ENCODE measurements around the gene VWA3A.

The VWA3A gene

DNA sequence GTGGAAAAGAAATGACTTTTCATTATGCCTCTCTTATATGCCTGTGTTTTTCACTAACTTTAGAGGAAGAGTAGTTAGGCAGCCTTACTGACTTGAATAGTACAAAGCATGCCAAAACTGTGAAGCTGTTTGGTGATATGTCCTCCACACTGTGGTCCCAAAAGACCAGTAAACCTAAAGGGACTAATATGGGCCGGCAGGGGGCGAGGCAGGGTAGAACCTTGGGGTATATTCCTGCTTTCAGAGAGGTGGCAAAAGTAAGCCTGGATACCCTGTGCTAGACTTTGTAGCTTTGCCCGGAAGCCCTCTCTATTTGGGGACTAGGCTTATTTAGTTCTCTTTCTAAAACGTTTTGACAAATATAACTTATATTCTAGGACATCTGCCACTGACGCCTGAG lies 36.5 kb upstream of the VWA3A start:
- no peak overlapping the region for H3K27ac ChIP-seq
- TF ChIP-seq CTCF (conservative IDR thresholded peaks at IDR 0.05), result peak; percentile 32
- TF ChIP-seq ZFX (IDR thresholded peaks at IDR 0.05), result no peak

DNA sequence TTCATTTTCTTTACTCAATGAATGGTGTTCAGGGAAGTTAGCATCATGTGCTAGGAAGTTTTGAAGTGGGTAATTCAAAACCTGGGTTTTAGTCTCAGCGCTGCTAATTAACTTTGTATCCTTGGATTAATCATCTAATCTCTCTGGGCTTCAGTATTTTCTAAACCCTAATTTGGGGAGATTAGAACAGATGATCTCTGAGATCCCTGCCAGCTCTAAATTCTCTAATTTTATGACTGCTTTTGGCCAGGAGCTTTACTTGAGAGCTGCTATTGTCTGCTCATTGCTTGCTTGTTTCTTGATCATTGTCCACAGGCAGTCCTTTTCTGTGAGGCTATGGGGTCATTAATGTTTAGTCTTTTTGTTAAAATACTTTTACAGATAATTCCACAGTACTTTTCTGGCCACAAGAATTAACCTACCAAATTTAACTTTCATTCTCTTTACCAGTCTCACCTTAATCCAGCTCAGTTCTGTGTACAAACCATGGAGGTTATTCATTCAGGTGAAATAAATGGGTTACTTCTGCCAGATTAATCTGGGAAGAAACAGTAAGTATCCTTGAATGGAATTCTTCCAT lies 28.4 kb upstream of the VWA3A start:
- TF ChIP-seq ZFX (IDR thresholded peaks at IDR 0.05), result no peak
- no peak for TF ChIP-seq CTCF (conservative IDR thresholded peaks at IDR 0.05)
- no peak overlapping the region for H3K27ac ChIP-seq

DNA sequence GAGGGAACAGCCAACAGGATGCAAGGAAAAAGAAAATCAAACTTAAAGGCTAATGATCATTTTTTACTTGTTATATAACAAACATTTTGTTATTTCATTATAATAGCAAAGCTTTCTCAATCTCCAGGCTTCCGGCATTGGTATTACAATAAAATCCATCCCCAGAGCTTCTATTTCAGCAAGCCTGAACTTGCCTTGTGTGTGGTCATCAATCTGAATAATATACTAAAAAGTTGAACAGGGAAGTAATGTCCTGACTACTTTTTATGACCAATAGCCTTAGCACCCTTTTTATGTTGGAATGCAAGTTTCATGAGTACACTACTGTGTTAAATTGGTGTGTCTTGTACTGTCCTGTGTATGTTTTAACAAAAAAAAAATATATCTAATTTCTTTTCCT lies 27.1 kb upstream of the VWA3A start:
- H3K27ac ChIP-seq, result no peak overlapping the region
- TF ChIP-seq ZFX (IDR thresholded peaks at IDR 0.05) (no peak), CTCF (conservative IDR thresholded peaks at IDR 0.05) (no peak)

DNA sequence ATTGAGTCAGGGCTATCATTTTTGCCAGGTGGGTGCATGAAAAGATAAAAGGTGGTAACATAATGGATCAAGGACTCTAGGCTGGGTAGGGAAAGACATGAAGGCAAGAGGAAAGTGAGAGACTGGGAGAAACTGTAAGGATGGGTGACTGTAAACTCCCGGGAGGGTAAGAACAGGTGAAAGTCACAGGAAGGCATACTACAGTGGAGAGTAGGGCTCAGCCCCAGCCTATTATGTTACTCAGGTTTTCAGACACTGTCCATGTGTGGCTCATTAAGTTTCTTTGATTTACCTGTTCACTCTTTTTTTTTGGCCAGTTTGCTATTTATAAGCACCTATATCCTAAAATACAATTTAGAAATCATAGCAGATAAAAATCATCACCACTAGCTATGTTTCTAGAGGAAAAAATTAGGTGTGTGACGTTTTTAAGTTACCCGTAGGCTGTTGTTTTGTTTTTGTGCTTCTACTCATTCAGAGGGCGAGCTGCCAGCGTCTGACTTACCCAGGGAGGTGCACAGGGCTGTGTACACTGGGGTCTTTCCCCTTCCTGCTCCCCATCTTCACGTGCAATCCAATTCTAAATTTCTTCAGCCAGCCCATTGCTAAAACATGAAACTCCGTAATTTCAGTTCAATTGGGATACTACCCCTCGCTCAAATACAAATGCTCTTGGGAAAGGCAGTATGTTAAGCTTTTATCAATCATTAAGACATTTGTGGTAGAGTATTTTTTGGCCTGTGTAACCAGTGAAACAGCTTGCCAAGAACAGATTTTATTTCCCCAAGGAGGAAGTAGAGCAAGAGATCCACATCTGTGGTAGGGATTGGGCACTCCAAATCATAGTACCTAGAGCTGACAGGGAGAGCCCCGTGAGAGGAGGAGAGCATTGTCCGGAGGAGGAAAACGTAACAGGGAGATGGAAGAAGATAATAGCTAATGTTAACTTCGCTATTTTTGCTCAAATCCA lies 21.7 kb upstream of the VWA3A start:
- no peak overlapping the region for H3K27ac ChIP-seq
- TF ChIP-seq ZFX (IDR thresholded peaks at IDR 0.05) (no peak), CTCF (conservative IDR thresholded peaks at IDR 0.05) (no peak)

GRCh38 chr16:22071331-22071910 lies 20.9 kb upstream of the VWA3A start:
- TF ChIP-seq ZFX (IDR thresholded peaks at IDR 0.05) (no peak), CTCF (conservative IDR thresholded peaks at IDR 0.05) (no peak)
- H3K27ac ChIP-seq, result no peak overlapping the region

GRCh38 chr16:22073350-22073749 lies 19.0 kb upstream of the VWA3A start:
- no peak for TF ChIP-seq CTCF (conservative IDR thresholded peaks at IDR 0.05)
- no peak for TF ChIP-seq ZFX (IDR thresholded peaks at IDR 0.05)
- H3K27ac ChIP-seq, result no peak overlapping the region
